Activated CD4-positive, alpha-beta T cell treated with anti-CD3 and anti-CD28 coated beads, Interleukin-2, amount 10 ng/mL, durations not matched to agents 24 days and 14 days (primary cell): Measurements from ENCODE around the gene SMYD2. TPM values are rescaled to one million over a fixed set of nuclear protein-coding genes. Genes with fewer than 3 reads are reported as not detected.
A peak's percentile ranks its signal among the peaks of the same experiment; 100 is the strongest.

ENCODE experiments used
- DNase-seq: peaks from one replicate; pipeline ENCODE4 v3.0.0; 2022
- H3K27ac Mint-ChIP-seq: one replicate; pipeline ENCODE4 v1.8.0; 2022; ENCODE audit warnings: mild to moderate bottlenecking, mixed read lengths
- H3K27me3 Mint-ChIP-seq: one replicate; pipeline ENCODE4 v1.8.0; 2022; ENCODE audit warnings: mixed read lengths
- H3K36me3 Mint-ChIP-seq: one replicate; pipeline ENCODE4 v1.8.0; 2022; ENCODE audit warnings: low read depth, mild to moderate bottlenecking, mixed read lengths
- H3K4me1 Mint-ChIP-seq: one replicate; pipeline ENCODE4 v1.8.0; 2021; ENCODE audit warnings: mixed read lengths
- H3K4me3 Mint-ChIP-seq: one replicate; pipeline ENCODE4 v1.8.0; 2022; ENCODE audit warnings: mild to moderate bottlenecking, moderate library complexity, mixed read lengths
- H3K9me3 Mint-ChIP-seq: one replicate; pipeline ENCODE4 v1.8.0; 2021; ENCODE audit warnings: mixed read lengths
- intact Hi-C: fragments of 100-400 bp; cut with micrococcal nuclease; formaldehyde crosslinking; loops from one replicate; pipeline ENCODE4 v1.15.1; 2023
- total RNA-seq: library from RNA; stranded (reverse); gene quantifications from 2 replicates; pipeline ENCODE4 v1.2.3, GENCODE V29; 2022

The SMYD2 gene
- total RNA-seq, 1 donor from 2014 or later = 34.1 TPM

- Mint-ChIP-seq H3K36me3 (peaks cover 20% of the 10 kb centered on the region), H3K9me3 (peaks cover 10% of the 10 kb centered on the region), H3K27me3 (peaks cover 3% of the 10 kb centered on the region), H3K27ac (no peak overlapping the region), H3K4me3 (no peak overlapping the region), H3K4me1 (peaks cover 17% of the 10 kb centered on the region)
- intact Hi-C loops = no loop called here
- DNase-seq = no peak
These were observed 79.2 kb downstream of the SMYD2 start for GRCh38 chr1:214360116-214360515.

- intact Hi-C loops = no loop called here
- DNase-seq = no peak
- H3K27ac Mint-ChIP-seq = peak overlapping the region; percentile 74
- H3K4me3 Mint-ChIP-seq = no peak overlapping the region
- H3K4me1 Mint-ChIP-seq = peaks cover 17% of the 10 kb centered on the region
- peaks cover 3% of the 10 kb centered on the region for H3K27me3 Mint-ChIP-seq
- peaks cover 10% of the 10 kb centered on the region for H3K9me3 Mint-ChIP-seq
- H3K36me3 Mint-ChIP-seq = peaks cover 20% of the 10 kb centered on the region
These were observed 79.7 kb downstream of the SMYD2 start for GRCh38 chr1:214360525-214361164.

- H3K4me1 Mint-ChIP-seq = peaks cover 17% of the 10 kb centered on the region
- no peak for DNase-seq
- H3K27ac Mint-ChIP-seq = no peak overlapping the region
- H3K36me3 Mint-ChIP-seq = peaks cover 20% of the 10 kb centered on the region
- H3K9me3 Mint-ChIP-seq = peaks cover 10% of the 10 kb centered on the region
- intact Hi-C loops = no loop called here
- H3K4me3 Mint-ChIP-seq = no peak overlapping the region
- H3K27me3 Mint-ChIP-seq = peaks cover 6% of the 10 kb centered on the region
These were observed 80.7 kb downstream of the SMYD2 start for GRCh38 chr1:214361636-214362035.

- Mint-ChIP-seq H3K27ac (no peak overlapping the region), H3K4me1 (peaks cover 17% of the 10 kb centered on the region), H3K27me3 (peaks cover 6% of the 10 kb centered on the region), H3K36me3 (peaks cover 20% of the 10 kb centered on the region), H3K9me3 (peaks cover 10% of the 10 kb centered on the region), H3K4me3 (no peak overlapping the region)
- DNase-seq = no peak
- intact Hi-C loops = no loop called here
These were observed 81.4 kb downstream of the SMYD2 start for GRCh38 chr1:214362188-214362882.

- Mint-ChIP-seq H3K27ac (no peak overlapping the region), H3K36me3 (peaks cover 18% of the 10 kb centered on the region), H3K4me3 (no peak overlapping the region), H3K27me3 (peaks cover 6% of the 10 kb centered on the region), H3K4me1 (peaks cover 17% of the 10 kb centered on the region), H3K9me3 (peaks cover 10% of the 10 kb centered on the region)
- DNase-seq = no peak
- intact Hi-C loops = no loop called here
These were observed 82.4 kb downstream of the SMYD2 start for GRCh38 chr1:214363386-214363785.

- intact Hi-C loops = no loop called here
- no peak overlapping the region for H3K27ac Mint-ChIP-seq
- H3K36me3 Mint-ChIP-seq = peaks cover 20% of the 10 kb centered on the region
- peaks cover 10% of the 10 kb centered on the region for H3K9me3 Mint-ChIP-seq
- H3K27me3 Mint-ChIP-seq = peaks cover 8% of the 10 kb centered on the region
- no peak overlapping the region for H3K4me3 Mint-ChIP-seq
- no peak for DNase-seq
- peaks cover 17% of the 10 kb centered on the region for H3K4me1 Mint-ChIP-seq
These were observed 83.4 kb downstream of the SMYD2 start for GRCh38 chr1:214364386-214364785.

- H3K36me3 Mint-ChIP-seq = peaks cover 19% of the 10 kb centered on the region
- H3K9me3 Mint-ChIP-seq = peaks cover 10% of the 10 kb centered on the region
- H3K27ac Mint-ChIP-seq = no peak overlapping the region
- H3K4me3 Mint-ChIP-seq = no peak overlapping the region
- intact Hi-C loops = no loop called here
- no peak for DNase-seq
- H3K27me3 Mint-ChIP-seq = peaks cover 8% of the 10 kb centered on the region
- peaks cover 17% of the 10 kb centered on the region for H3K4me1 Mint-ChIP-seq
These were observed 83.9 kb downstream of the SMYD2 start for GRCh38 chr1:214364786-214365295.

GRCh38 chr1:214367841-214368240 is 86.9 kb downstream of the SMYD2 start:
- no peaks in the 10 kb centered on the region for H3K9me3 Mint-ChIP-seq
- peaks cover 6% of the 10 kb centered on the region for H3K36me3 Mint-ChIP-seq
- H3K4me3 Mint-ChIP-seq = no peak overlapping the region
- no peak overlapping the region for H3K27ac Mint-ChIP-seq
- intact Hi-C loops = no loop called here
- peaks cover 2% of the 10 kb centered on the region for H3K4me1 Mint-ChIP-seq
- peaks cover 6% of the 10 kb centered on the region for H3K27me3 Mint-ChIP-seq
- DNase-seq = no peak

- DNase-seq = no peak
- Mint-ChIP-seq H3K27ac (no peak overlapping the region), H3K4me1 (no peaks in the 10 kb centered on the region), H3K27me3 (peaks cover 6% of the 10 kb centered on the region), H3K4me3 (no peak overlapping the region), H3K9me3 (no peaks in the 10 kb centered on the region), H3K36me3 (peaks cover 6% of the 10 kb centered on the region)
- intact Hi-C loops = no loop called here
These were observed 88.4 kb downstream of the SMYD2 start for GRCh38 chr1:214369364-214369763.

- Mint-ChIP-seq H3K9me3 (no peaks in the 10 kb centered on the region), H3K36me3 (peaks cover 6% of the 10 kb centered on the region)
- intact Hi-C loops = no loop called here
These were observed 89.7 kb downstream of the SMYD2 start for GRCh38 chr1:214370615-214371014.

GRCh38 chr1:214372092-214372491 is 91.1 kb downstream of the SMYD2 start:
- H3K36me3 Mint-ChIP-seq = peaks cover 6% of the 10 kb centered on the region
- H3K27me3 Mint-ChIP-seq = peaks cover 2% of the 10 kb centered on the region
- no peaks in the 10 kb centered on the region for H3K9me3 Mint-ChIP-seq
- no peak for DNase-seq
- H3K4me1 Mint-ChIP-seq = no peaks in the 10 kb centered on the region
- intact Hi-C loops = no loop called here
- no peak overlapping the region for H3K4me3 Mint-ChIP-seq
- H3K27ac Mint-ChIP-seq = no peak overlapping the region

More at GRCh38 chr1:214370615-214371014, 89.7 kb downstream of the SMYD2 start:
- H3K4me1 Mint-ChIP-seq = no peaks in the 10 kb centered on the region
- H3K27ac Mint-ChIP-seq = no peak overlapping the region
- DNase-seq = no peak
- H3K27me3 Mint-ChIP-seq = peaks cover 4% of the 10 kb centered on the region
- no peak overlapping the region for H3K4me3 Mint-ChIP-seq

- Mint-ChIP-seq H3K27ac (no peak overlapping the region), H3K27me3 (no peaks in the 10 kb centered on the region), H3K4me3 (no peak overlapping the region), H3K36me3 (peaks cover 3% of the 10 kb centered on the region), H3K4me1 (no peaks in the 10 kb centered on the region), H3K9me3 (no peaks in the 10 kb centered on the region)
- no peak for DNase-seq
- intact Hi-C loops = no loop called here
These were observed 96.5 kb downstream of the SMYD2 start for GRCh38 chr1:214377485-214377884.

GRCh38 chr1:214377886-214378285 is 96.9 kb downstream of the SMYD2 start:
- H3K4me1 Mint-ChIP-seq = no peaks in the 10 kb centered on the region
- no peak overlapping the region for H3K4me3 Mint-ChIP-seq
- H3K9me3 Mint-ChIP-seq = no peaks in the 10 kb centered on the region
- H3K27ac Mint-ChIP-seq = no peak overlapping the region
- H3K36me3 Mint-ChIP-seq = peaks cover 5% of the 10 kb centered on the region
- intact Hi-C loops = no loop called here
- H3K27me3 Mint-ChIP-seq = no peaks in the 10 kb centered on the region
- no peak for DNase-seq

- Mint-ChIP-seq H3K4me1 (no peaks in the 10 kb centered on the region), H3K27me3 (no peaks in the 10 kb centered on the region), H3K4me3 (no peak overlapping the region), H3K36me3 (peaks cover 9% of the 10 kb centered on the region), H3K9me3 (no peaks in the 10 kb centered on the region), H3K27ac (no peak overlapping the region)
- intact Hi-C loops = no loop called here
- no peak for DNase-seq
These were observed 97.5 kb downstream of the SMYD2 start for GRCh38 chr1:214378492-214378891.
